NCI-H446 treated with DMSO at 0.1 percent for 48 hours (cell line): Measurements from ENCODE around the gene PDLIM1.

Experiments
- DNase-seq: peaks from one replicate; lab custom pipeline; 2025; lab: John Stamatoyannopoulos, UW

PDLIM1 gene

DNA sequence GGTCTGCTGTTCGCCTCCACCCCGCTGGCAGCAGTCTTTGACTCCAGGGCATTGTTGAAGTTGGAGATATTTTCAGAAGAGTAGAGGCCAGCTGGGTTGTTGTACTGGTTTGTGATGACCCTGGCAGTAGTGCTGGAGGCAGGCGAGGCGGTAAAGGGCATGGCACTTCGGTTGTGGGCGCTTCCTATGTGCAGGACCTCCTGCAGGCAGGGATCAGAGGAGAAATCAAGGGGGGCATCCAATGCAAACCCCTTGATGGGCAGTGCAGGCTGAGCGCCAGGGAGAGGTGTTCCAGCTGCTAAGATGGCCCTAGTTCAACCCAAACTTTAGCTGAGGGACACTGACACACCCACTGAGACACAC is 27.0 kb downstream of the PDLIM1 start:
- no peak for DNase-seq

DNA sequence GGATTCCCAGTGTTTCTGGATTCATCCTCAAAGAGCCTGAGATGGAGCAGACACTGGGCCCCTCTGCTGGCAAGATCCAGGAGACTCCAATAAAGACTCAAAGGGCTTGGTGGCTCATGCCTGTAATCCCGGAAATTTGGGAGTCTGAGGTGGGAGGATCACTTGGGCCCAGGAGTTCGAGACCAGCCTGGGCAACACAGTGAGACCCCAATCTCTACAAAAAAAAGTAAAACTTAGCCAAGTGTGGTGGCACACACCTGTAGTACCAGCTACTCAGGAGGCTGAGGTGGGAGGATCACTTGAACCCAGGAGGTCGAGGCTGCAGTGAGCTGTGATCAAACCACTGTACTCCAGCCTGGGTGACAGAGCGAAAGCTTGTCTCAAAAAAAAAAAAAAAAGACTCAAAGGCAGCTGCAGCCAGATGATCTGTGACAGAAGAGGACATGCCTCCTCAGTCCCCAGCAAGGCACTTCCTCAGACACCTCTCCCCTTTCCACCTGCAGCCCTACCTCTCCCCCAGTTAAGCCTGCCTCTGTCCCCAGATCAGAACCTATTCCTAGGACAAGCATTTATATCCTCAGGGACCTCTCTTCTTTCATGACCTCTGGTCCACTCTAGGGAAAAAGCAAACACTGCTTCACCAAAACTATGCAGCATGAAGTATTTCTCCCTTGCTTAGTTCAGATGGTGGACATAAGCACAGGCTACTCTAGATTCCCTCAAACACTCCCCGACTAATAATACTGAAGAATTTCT is 27.9 kb downstream of the PDLIM1 start:
- no peak for DNase-seq

DNA sequence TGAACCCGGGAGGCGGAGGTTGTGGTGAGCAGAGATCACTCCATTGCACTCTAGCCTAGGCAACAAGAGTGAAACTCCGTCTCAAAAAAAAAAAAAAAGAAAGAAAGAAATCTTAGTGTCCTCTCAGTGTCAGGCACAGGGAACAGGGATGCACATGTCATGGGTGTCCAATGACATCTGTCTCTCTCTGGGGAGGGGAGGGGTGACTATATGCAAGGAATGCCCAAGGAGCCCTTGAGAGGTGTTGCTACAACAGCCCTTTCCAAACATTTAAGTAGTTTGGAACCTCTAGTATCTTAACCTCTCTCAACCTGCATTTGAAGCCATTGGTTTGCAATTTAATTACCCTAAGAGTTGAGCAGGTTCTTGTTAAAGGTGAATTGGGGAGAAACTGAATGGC is 28.9 kb downstream of the PDLIM1 start:
- DNase-seq: no peak

DNA sequence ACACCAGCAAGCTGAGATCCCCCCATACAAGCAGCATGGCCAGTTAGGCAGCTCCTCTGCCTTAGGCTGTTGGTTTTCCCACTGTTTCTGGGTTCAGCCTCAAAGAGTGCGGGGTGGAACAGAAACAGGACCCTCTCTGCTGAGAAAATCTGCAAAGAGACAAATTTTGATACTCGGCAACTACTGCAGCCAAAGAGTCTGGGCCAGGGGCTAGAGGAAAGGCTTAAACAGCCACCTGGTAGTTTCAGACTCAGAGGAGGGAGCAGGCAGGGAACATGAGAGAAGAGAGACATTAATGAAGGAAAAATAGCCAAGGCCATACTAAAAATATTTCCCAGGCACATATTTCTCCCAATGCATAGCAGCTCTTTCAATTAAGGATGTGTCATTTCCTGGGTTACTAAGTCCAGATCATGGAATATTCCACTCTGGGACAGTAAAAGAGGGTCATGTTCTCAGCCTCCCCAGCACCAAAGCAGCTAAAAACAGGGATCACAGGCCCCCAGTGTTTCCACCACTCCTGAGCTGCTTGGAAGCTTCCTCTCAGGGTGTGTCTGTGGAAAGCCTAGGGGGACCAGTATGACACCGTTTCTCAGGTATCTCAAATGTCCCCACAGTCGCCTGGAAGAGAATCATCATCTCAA is 29.8 kb downstream of the PDLIM1 start:
- no peak for DNase-seq

DNA sequence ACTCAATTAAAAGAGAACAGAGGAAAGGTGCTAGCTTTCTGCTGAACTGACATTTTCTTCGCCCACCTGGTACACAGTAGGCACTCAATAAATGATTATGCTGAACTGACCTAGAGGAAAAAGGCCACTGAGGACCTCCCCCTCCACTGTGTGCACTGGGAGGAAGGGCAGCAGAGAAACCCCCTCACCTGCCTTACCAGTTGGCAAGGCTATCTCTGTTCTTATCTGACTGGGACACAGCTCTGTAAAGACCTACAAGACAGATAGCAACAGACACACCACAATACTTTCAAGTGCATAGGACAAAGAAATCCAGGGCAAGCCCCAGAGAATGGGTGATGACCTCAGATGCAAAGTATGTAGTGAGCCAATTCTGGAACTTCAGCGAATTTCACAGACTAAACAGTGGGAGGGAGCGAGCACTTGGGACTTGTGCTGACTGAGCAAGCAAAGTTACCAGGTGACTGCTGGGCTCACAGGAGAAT is 30.4 kb downstream of the PDLIM1 start:
- DNase-seq: no peak

DNA sequence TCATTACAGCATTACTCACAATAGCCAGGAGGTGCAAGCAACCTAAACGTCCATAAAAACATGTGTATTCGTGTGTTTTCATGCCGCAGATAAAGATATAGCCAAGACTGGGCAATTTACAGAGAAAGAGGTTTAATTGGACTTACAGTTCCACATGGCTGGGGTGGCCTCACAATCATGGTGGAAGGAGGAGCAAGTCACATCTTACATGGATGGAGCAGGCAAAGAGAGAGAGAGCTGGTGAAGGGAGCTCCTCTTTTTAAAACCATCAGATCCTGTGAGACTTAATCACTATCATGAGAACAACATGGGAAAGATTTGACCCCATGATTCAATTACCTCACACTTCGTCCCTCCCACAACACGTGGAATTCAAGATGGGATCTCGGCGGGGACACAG is 33.0 kb downstream of the PDLIM1 start:
- no peak for DNase-seq

DNA sequence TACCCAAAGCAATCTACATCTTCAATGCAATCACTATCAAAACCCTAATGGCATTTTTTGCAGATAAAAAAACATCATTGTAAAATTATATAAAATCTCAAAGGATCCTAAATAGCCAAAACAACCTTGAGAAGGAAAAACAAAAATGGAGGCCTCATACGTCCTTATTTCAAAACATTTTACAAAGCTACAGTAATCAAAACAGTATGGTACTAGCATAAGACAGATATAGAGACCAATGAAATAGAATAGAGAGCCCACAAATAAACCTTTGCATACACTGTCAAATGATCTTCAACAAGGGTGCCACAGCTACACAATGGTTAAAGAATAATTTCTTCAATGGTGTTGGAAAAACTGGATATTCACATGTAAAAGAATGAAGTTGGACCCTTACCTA is 34.5 kb downstream of the PDLIM1 start:
- DNase-seq: no peak

DNA sequence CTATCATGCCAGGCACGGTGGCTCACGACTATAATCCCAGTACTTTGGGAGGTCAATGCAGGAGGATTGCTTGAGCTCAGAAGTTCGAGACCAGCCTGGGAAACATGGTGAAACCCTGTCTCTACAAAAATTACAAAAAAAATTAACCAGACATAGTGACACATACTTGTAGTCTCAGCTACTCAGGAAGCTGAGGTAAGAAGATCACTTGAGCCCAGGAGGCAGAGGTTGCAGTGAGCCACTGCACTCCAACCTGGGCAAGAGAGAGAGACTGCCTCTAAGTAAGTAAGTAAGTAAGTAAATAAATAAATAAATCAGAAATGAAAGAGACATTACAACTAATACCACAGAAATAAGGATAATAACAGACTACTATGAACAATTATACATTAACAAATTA is 36.2 kb downstream of the PDLIM1 start:
- no peak for DNase-seq

DNA sequence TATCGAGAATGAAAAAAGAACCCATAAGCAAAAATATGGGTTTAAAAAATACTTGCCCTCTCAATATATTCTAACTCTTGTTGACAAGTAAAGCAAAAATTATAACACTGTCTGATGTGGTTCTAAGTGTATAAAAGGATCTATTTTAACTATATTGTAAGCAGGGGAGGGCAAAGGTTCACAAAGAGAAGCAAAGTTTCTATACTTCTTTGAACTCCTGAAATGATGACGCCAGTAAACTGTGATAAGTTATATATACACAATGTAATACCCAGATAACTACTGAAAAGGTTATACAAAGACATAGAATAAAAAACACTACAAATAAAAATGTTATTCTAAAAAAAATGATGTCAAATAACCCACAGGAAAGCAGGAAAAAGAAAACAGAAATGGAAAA is 37.1 kb downstream of the PDLIM1 start:
- DNase-seq: no peak

DNA sequence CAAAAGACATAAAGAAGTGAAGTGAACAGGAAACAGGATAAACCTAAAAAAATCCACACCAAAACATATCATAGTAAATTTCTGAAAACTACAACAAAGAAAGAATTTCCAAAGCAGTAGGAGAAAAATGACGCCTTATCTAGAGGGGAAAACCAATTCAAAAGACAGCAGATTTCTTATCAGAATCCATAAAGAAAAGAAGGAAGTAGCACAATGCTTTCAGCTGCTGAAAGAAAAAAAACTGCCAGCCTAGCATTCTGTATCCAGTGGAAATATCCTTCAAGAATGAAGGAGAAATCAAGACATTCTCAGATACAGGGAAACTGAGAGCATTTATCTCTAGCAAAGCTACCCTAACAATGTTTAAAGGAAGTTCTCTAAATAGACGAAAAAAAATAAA is 37.8 kb downstream of the PDLIM1 start:
- DNase-seq: no peak

DNA sequence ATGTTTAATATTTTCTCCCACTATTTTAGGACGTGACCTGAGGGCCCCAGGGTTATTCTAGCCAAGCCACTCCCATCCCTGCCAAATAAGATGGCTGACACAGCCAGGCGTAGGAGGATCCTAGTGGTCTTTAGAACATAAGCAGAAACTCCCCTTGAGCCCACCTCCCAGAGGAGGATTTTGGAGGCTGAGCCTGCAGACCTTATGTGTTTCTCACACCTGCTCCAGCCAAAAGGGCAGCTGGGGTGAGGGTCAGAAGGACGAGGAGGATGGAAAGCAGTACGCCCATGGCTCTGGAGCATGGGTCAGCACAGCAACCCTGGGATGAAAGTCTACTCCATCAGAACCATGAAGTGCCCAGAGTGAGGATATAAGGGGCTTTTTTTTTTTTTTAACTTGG is 39.9 kb downstream of the PDLIM1 start:
- DNase-seq: no peak

DNA sequence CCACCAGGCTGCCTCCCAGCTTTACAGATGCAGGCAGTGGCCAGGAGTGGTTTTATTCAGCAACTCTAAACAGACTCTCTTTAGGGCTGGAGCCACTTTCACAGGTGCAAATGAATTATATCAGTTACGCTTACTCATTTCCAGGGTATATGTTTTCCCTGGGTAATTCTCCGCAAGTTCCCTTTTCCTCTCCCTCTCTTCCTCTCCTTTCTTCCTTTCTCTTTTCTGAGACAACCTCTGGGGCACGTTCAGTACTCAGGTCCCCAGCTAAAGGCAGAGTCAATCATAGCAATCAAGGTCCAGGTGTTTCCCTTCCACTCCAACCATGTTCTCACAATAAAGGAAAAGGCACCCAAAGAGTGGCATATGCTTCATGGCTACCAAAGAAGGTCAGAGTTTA is 41.3 kb downstream of the PDLIM1 start:
- DNase-seq: no peak

DNA sequence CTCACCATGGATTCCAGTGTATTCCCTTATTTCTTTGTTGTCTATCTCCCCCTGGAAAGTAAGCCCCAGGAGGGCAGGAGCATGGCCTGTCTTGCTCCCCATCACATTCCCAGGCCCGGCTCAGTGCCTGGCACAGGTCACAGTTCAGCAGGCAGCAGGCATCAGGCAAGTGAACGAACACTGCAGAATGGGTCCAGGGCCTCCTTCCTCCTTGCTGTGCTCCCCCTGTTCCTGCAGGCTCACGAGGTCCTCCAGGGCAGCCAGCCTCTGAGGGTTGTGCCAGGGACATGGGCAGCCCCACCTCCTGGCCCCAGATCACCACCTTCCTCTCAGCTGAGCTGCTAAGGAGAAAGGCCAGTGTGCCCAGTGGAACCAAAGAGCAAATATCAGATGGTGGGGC is 41.8 kb downstream of the PDLIM1 start:
- DNase-seq: no peak

DNA sequence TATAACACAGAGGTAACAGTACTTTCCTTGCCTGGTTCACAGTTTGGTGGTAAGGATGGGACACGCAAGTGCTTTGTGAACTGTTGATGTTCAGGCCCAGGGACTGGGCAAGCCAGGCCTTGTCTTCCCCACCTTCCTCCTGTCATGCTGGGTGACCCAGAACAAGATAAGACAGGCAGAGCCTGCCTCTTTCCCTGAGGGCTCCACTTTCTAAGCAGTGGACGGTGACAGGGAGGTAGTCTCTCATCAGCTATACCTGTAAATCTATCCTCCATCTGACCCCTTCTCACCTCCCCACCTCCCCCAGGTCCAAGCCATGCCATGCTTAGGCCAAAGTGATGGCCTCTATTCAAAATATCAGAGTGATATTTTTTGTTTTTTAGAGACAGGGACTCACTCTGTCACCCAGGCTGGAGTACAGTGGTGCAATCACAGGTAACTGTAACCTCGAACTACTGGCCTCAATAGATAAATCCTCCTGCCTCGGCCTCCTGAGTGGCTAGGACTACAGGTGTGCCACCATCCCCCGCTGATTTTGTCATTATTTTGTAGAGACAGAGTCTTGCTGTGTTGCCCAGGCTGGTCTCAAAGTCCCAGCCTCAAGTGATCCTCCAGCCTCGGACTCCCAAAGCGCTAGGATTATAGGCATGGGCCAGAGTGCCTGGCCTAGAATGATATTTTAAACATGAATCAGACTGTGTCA is 42.8 kb downstream of the PDLIM1 start:
- DNase-seq: no peak

DNA sequence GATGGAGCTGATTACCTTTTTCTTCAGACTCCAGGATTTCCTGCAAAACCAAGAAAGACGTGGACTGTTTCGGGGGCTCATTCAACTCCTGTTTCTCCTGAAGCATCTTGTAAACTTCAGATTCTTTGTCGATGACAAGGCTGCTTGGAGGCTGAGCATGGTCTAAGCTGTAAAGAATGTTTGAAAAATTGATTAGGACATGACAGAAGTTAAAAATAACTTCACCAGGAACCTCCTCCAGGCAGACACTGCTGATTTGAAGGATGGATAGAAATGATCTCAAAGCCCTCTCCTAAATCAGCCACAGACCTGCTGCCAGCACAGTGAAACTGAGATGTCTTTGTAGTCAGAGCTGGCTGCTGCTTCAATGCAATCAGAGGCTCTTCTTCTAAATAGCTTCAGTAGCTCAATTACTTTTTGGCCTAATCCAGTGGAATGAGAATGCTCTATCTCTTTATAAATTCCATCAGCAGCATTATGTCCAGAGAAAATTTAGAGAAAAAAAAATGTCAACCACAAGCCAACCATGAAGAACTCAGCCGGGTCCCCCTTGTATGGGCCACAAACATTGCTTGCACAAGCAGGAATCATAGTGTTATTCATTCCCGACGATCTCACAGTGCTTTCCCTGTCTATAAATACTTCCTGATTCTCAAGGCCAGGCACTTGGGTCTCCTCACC is 43.5 kb downstream of the PDLIM1 start:
- no peak for DNase-seq

DNA sequence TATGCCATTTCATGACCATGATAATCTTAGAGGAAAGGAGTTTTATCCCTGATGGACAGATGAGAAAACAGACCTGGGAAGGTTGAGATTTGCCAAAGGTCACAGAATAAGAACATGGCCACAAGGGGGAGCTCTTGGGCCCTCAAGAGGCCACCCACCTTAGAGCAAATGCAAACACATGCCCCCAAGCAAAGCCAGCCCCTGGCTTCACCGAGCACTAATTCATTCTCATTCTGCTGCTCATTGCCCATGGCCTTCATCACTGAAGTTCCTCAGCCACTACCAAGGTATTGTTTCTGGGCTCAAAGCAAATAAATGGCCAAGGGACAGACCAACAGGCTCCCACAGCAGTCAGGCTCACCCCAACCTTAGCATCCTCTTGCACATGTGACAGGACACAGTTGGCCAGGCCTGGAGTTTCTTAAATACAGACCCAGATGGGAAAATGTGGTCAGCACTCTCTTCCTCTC is 44.2 kb downstream of the PDLIM1 start:
- peak; percentile 9 for DNase-seq

DNA sequence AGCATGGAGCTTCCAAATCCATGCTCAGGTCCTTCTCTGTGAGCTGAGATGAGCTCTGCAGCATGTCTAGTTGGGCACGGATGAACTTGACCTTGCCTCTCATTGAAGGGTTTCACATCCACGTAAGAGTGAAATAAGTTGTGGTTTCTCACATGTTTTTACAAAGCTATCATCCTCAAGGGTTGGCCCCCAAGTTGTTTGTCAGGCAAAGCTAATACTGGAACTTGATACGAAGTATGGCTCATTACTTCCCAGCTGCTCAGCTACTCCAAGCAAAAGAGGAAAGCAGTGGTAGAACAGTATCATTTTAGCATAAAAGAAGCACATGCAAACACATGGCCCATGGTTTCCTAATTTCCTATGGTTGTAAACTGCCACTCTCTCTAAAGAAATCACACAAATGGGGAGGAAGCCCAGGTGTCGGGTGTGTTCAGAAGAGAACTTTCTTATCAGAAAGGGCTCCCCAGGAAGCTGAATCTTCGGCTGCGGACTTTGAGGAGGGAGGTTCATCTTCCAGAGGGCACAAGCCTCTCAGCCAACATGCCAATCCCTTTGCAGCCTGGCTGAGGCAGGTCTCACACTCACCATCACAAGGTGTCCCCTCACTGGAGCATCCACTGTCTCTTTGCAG is 45.3 kb downstream of the PDLIM1 start:
- no peak for DNase-seq

DNA sequence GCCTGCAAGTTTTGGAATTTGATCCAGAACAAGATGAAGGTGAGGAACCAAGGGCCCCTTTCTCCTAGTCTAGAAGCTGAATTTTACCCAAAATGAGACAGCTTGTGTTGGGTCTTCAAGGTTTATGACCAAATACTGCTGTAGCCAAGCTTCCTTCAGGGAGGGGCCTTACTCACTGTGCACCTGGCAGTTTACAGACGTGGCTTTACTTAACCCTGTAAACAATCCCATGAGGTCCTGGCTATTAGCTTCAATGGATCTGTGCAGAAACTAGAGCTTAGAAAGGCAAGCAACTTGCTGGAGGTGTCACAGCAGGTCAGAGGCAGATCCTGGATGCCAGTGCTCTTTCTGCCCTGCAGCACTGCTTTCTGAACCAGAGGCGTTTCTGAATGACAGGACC is 46.7 kb downstream of the PDLIM1 start:
- DNase-seq: no peak

DNA sequence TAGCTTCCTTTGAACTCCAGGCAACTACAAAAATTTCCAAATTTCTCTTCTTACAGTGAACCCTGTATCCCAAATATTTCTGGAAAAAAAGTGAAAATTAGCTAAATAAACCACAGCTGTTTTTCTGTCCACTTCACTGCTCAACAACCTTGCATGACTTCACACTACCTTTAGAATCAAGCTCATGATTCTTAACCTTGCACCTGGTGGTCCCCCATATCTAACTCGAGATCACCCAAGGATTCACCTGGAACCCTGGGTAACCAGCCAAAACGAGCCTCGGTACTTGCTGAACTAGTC is 47.5 kb downstream of the PDLIM1 start:
- DNase-seq: no peak

DNA sequence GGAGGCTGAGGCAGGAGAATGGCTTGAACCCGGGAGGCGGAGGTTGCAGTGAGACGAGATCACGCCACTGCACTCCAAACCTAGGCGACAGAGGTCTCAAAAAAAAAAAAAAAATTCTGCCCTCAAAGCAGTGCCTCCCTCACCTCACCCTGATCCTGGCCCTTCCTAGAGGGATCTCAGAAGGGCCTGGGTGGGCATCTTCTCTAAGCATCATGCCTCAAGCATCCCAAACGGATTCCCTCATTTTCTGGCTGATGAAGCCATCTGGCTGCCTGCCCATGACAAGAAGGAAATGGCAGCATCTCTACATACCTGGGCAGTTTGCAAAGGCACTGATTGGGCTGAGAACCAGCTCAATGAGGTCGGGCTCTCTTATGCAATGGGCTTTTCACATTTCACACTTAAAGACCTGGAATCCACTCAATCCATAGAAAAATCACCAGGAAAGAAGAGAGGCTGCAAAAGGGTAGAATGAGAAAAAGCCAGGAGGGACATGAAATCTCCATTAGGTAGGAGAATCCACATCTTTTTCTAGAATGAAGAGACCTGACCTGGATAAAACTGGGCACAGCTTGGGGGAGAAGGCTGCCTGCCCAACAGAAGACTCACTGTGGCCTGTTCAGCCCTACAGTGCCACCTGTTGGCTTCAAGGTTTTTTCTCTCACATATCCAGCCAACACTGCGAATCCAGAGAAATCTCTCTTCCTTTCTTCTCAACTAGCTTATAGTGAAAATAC is 48.1 kb downstream of the PDLIM1 start:
- no peak for DNase-seq

DNA sequence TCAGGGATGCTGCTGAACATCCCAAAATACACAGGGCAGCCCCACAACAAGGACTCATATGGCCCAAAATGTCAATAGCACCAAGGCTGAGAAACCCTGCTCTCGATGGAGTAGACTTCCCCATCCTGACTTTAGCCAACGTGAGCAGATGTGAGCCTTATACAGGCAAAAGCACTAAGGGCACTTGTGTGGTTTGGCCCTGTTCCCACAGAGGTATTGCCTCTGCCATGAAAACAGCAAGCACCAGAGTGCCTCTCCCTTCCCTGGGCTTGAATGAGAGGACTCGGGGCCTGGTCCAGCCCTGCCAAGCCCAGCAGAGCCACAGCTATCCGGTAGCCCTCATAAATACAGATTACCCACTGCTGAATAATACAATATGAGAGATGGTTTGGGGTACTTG is 49.3 kb downstream of the PDLIM1 start:
- DNase-seq: no peak

DNA sequence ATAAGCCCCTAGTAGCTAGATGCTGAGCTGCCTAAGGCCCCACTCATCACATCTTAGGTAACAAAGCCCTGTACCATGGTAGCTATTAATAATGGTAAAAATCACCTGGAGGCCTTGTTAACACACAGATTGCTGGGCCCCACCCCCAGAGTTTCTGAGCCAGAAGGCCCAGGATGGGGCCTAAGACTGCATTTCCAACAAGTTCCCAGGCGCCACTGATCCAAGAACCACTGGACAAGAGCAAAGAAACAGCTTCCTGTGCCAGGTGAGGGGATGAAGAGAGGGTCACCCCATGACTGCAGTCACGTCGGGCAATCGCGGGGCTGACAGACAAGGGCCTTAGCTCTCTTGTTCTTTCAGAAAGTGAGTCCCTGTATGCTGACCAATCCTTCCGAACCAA is 50.0 kb downstream of the PDLIM1 start:
- DNase-seq: no peak
